Stimulated activated CD4-positive, alpha-beta T cell treated with anti-CD3 and anti-CD28 coated beads, Interleukin-4, amount 100 ng/mL, for 24 hours (primary cell): Measurements from ENCODE around the gene COL5A1.

ENCODE experiments used
- DNase-seq: peaks from one replicate; pipeline ENCODE4 v3.0.0-alpha.2; 2020

The COL5A1 gene

DNA sequence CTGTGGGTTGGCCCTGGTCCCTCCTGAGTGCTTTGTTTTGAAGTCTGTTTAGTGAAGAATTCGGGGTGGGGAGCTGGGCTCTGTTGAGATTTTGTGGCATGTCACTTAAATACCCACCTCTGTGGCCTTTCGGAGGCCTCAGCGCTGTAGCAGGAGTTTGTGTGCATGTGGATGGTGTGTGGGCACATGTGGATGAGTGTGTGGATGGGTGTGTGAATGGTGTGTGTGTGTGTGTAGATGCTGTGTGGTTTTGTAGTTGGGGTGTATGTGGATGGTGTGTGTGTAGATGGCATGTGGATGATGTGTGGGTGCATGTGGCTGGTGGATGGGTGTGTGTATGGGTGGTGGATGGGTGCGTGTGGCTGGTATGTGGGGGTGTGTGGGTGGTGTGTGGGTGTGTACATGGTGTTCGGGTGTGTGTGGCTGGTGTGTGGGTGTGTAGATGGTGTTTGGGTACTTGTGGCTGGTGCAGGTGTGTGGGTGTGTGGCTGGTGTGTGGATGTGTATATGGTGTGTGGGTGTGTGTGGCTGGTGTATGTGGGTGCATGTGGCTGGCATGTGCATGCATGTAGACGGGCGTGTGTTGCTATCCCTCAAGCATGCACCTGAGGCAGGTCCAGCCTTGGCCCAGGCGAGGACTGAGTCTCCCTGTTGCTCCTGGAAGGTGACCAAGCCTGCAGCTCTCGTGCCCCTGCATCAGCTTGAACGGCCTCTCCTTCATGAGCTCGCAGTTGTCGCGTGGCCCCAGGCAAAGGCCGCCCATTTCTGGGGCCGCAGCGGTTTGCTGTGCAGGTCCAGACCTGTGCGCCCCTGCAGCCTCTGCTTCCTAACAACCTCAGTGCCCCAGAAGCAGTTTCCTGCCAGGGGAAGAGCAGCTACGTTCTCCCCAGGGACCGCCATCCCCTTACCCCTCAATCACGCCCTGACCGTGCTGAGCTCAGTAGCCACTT lies 185.0 kb downstream of the COL5A1 start:
- no peak for DNase-seq

- no peak for DNase-seq
These were observed 186.0 kb downstream of the COL5A1 start for GRCh38 chr9:134827559-134827958.

GRCh38 chr9:134827993-134828392 lies 186.4 kb downstream of the COL5A1 start:
- no peak for DNase-seq

GRCh38 chr9:134828892-134829291 lies 187.3 kb downstream of the COL5A1 start:
- DNase-seq = no peak

- DNase-seq = no peak
These were observed 187.8 kb downstream of the COL5A1 start for GRCh38 chr9:134829356-134829937.

DNA sequence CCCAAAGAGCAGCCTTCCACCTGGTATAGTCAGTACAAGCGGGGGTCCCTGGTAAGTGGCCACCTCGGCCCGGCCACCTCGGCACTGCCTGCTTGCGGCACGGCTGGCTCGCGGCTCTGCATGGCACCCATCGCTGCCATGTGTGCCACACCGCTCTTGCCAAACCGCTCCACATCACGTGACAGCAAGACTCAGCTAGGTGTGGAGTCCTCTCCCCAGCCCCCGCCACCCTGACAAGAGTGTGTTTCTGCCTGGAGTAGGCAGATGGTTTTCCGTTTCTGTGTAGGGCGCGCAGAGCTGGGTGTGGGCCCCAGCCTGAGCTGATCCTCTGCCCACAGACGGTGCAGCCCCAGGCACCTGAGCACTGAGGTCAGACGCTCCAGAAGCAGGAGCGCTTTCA lies 188.5 kb downstream of the COL5A1 start:
- no peak for DNase-seq

DNA sequence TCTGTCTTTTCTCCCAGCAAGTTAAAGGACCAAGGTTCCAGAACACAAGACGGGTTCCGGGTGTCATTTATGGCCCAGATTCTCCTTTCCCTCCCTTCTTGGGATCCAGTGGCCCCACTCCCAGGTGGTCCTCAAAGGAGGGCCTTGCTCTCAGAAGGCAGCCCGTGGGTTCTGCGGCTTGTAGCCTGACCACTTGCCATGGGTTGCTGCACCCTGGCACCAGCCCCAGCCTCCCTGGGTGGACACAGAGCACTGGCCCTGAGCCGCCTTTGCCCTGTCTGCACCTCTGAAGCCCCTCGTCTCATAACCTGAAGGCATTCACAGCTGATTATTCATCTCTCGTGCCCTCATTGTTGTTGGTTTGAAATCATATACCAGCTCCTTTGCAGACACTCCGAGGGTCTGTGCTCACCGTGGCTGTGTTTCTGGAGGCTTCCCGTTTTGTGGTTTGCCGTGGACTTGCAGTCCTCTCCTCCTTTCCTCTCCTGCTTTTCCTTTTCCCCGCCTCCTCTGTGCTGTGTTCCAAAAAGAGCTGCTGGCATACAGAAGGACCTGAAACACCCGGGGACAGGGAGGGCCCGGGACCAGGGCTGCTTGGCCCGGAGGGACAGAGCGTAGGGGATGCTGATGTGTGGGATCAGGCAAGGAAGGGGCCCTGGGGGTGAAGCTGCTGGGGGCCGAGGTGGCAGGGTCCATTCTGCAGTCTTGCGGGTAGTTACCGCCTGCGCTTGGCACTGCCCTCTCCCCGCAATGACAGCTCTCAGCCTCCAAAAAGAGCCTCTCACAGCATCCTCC lies 189.5 kb downstream of the COL5A1 start:
- DNase-seq = no peak

GRCh38 chr9:134832471-134832870 lies 190.9 kb downstream of the COL5A1 start:
- DNase-seq = no peak

- DNase-seq = no peak
These were observed 191.8 kb downstream of the COL5A1 start for GRCh38 chr9:134833294-134833880.

GRCh38 chr9:134834217-134834956 lies 192.8 kb downstream of the COL5A1 start:
- no peak for DNase-seq

GRCh38 chr9:134834957-134835419 lies 193.4 kb downstream of the COL5A1 start:
- no peak for DNase-seq

GRCh38 chr9:134835448-134835847 lies 193.8 kb downstream of the COL5A1 start:
- DNase-seq = no peak

DNA sequence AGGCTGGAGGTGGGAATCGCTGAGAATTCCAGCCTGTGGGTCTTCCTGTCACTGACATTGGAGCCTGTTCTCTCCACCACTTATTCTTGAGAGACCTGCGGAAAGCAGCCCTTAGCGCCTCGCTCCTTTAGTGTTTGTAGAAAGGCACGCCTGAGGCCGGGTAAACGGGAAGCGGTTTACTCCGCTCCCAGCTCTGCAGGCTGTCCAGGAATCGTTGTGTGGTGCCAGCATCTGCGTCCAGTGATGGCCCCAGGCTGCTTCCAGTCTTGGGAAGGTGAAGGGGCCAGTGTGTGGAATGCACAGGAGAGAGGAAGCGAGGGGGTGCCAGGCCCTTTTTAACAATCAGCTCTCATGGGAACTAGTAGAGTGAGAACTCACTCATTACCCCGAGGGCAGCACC lies 194.4 kb downstream of the COL5A1 start:
- no peak for DNase-seq

- DNase-seq = no peak
These were observed 194.9 kb downstream of the COL5A1 start for GRCh38 chr9:134836406-134836970.

GRCh38 chr9:134837529-134837928 lies 195.9 kb downstream of the COL5A1 start:
- no peak for DNase-seq

- no peak for DNase-seq
These were observed 197.2 kb downstream of the COL5A1 start for GRCh38 chr9:134838651-134839454.

DNA sequence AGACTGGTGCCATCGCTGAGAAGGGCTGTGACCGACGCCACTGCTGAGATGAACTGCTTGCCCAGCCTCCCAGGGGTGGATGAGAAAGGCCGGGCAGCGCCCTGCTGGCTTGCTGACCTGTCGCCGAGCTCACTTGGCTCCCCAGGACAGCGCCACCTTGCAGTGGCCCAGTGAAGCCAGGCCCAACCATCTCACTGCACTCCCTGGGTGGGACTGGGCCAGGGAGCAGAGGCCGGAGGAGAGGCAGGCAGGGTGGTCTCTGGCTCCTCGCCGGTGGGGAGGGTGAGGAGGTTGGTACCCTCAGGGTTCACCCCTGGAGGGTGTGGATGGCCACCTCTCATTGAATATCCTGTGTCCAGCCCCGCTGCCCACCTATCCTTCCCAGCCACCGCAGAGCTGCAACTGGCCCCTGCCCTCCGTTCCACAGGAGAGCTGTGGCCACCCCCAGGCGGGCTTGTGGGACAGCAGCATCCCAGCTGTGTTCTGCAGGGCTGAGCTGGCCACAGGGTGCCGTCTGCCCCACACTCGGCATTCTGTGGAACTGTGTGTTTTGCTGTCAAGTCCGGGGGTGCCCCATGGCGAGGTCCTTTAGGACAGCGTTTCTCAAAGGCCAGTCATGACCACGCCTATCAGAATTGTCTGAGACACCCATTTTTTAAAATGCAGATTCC lies 198.0 kb downstream of the COL5A1 start:
- DNase-seq = no peak

DNA sequence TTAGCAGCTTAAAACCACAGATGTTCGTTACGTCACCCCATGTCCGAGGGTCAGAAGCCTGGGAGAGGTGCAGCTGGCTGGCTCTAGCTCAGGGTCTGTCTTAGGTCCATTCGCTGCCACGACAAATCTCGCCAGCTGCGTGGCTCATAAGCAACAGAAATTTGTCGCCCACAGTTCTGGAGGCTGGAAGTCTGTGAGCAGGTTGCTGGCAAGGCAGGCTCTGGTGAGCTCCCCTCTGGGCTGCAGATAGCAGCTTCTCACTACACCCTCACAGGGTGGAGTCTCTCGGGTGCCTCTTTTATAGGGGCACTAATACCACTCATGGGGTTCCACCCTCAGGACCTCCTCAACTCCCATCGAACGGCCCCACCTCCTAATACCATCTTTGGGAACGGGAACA lies 198.9 kb downstream of the COL5A1 start:
- no peak for DNase-seq

- no peak for DNase-seq
These were observed 199.7 kb downstream of the COL5A1 start for GRCh38 chr9:134841180-134841904.

- no peak for DNase-seq
These were observed 200.7 kb downstream of the COL5A1 start for GRCh38 chr9:134842321-134842720.
